H9 (cell line): ENCODE data around the gene DNAJC17. TPM values are rescaled to one million over a fixed set of nuclear protein-coding genes. Genes with fewer than 3 reads are reported as not detected.

Experiments
- DNase-seq: peaks from one replicate; pipeline ENCODE4 v3.0.0-alpha.2; 2017
- H2AFZ ChIP-seq: one replicate; pipeline ENCODE4 v1.6.1; 2013; ENCODE audit warnings: mild to moderate bottlenecking, low read length, control low read depth, moderate library complexity
- H2AK5ac ChIP-seq: 2 replicates; pipeline ENCODE4 v1.6.1; 2013; ENCODE audit warnings: low read length, control low read depth, mixed read lengths; ENCODE audit not compliant: insufficient read length
- H2BK120ac ChIP-seq: one replicate; pipeline ENCODE4 v1.6.1; 2013; ENCODE audit warnings: low read depth, mild to moderate bottlenecking, low read length, control low read depth, inconsistent platforms; ENCODE audit not compliant: poor library complexity, severe bottlenecking
- H2BK12ac ChIP-seq: 2 replicates; pipeline ENCODE4 v1.6.1; 2013; ENCODE audit warnings: low read length, control low read depth, mixed read lengths, low read depth; ENCODE audit not compliant: insufficient read length
- H2BK15ac ChIP-seq: 2 replicates; pipeline ENCODE4 v1.6.1; 2013; ENCODE audit warnings: low read depth, low read length, control low read depth
- H2BK20ac ChIP-seq: one replicate; pipeline ENCODE4 v1.6.1; 2013; ENCODE audit warnings: low read depth, mild to moderate bottlenecking, low read length, control low read depth, inconsistent platforms; ENCODE audit not compliant: poor library complexity, severe bottlenecking
- H2BK5ac ChIP-seq: 2 replicates; pipeline ENCODE4 v1.6.1; 2013; ENCODE audit warnings: low read length, control low read depth, mixed read lengths; ENCODE audit not compliant: insufficient read length
- H3K14ac ChIP-seq: 2 replicates; pipeline ENCODE4 v1.6.1; 2013; ENCODE audit warnings: low read length, control low read depth; ENCODE audit not compliant: insufficient read depth
- H3K18ac ChIP-seq: 2 replicates; pipeline ENCODE4 v1.6.1; 2013; ENCODE audit warnings: low read depth, mild to moderate bottlenecking, mixed read lengths, low read length, control low read depth; ENCODE audit not compliant: insufficient read length
- H3K23ac ChIP-seq: 2 replicates; pipeline ENCODE4 v1.6.1; 2013; ENCODE audit warnings: low read length, control low read depth, mixed read lengths, low read depth; ENCODE audit not compliant: insufficient read length
- H3K23me2 ChIP-seq: 2 replicates; pipeline ENCODE4 v1.6.1; 2013; ENCODE audit warnings: low read depth, mild to moderate bottlenecking, mixed read lengths, low read length, control low read depth; ENCODE audit not compliant: insufficient read length, poor library complexity, severe bottlenecking
- H3K27ac ChIP-seq: 2 replicates; pipeline ENCODE4 v1.5.1; 2013; ENCODE audit warnings: low read length, control low read depth, mixed read lengths, low read depth; ENCODE audit not compliant: insufficient read length
- H3K27me3 ChIP-seq: 2 replicates; pipeline ENCODE4 v1.6.1; 2013; ENCODE audit warnings: low read length, control low read depth, inconsistent platforms; ENCODE audit not compliant: insufficient read depth
- H3K4ac ChIP-seq: 2 replicates; pipeline ENCODE4 v1.6.1; 2013; ENCODE audit warnings: low read depth, mild to moderate bottlenecking, control low read depth, inconsistent platforms, low read length, moderate library complexity
- H3K4me1 ChIP-seq: 2 replicates; pipeline ENCODE4 v1.6.1; 2013; ENCODE audit warnings: low read length, control low read depth, inconsistent platforms; ENCODE audit not compliant: insufficient read depth
- H3K4me2 ChIP-seq: 2 replicates; pipeline ENCODE4 v1.6.1; 2013; ENCODE audit warnings: low read length, control low read depth, mixed read lengths; ENCODE audit not compliant: insufficient read length, insufficient read depth
- H3K56ac ChIP-seq: 2 replicates; pipeline ENCODE4 v1.6.1; 2013; ENCODE audit warnings: low read depth, mild to moderate bottlenecking, mixed read lengths, low read length, control low read depth; ENCODE audit not compliant: insufficient read length
- H3K79me1 ChIP-seq: 2 replicates; pipeline ENCODE4 v1.6.1; 2013; ENCODE audit warnings: low read depth, mild to moderate bottlenecking, moderate library complexity, low read length, control low read depth, inconsistent platforms; ENCODE audit not compliant: insufficient read depth, poor library complexity, severe bottlenecking
- H3K79me2 ChIP-seq: 2 replicates; pipeline ENCODE4 v1.6.1; 2013; ENCODE audit warnings: low read length, control low read depth, inconsistent platforms; ENCODE audit not compliant: insufficient read depth
- H3K9ac ChIP-seq: 2 replicates; pipeline ENCODE4 v1.6.1; 2013; ENCODE audit warnings: low read length, control low read depth, mixed read lengths; ENCODE audit not compliant: insufficient read length; ENCODE audit errors: extremely low read depth
- H3K9me3 ChIP-seq: one replicate; pipeline ENCODE4 v1.6.1; 2013; ENCODE audit warnings: low read depth, low read length, inconsistent platforms; ENCODE audit not compliant: control insufficient read depth
- H3T11ph ChIP-seq: one replicate; pipeline ENCODE4 v1.6.1; 2013; ENCODE audit warnings: mild to moderate bottlenecking, low read length, control low read depth, inconsistent platforms
- H4K20me1 ChIP-seq: one replicate; pipeline ENCODE4 v1.6.1; 2013; ENCODE audit not compliant: control insufficient read depth, insufficient read length, insufficient read depth
- H4K5ac ChIP-seq: 2 replicates; pipeline ENCODE4 v1.6.1; 2013; ENCODE audit warnings: low read depth, mild to moderate bottlenecking, mixed read lengths, low read length, control low read depth; ENCODE audit not compliant: insufficient read length
- H4K8ac ChIP-seq: replicated peaks from 2 replicates; pipeline ENCODE4 v1.6.1; 2013; ENCODE audit warnings: low read length, control low read depth, mixed read lengths, low read depth; ENCODE audit not compliant: insufficient read length
- H4K91ac ChIP-seq: 2 replicates; pipeline ENCODE4 v1.6.1; 2013; ENCODE audit warnings: low read depth, mild to moderate bottlenecking, moderate library complexity, mixed read lengths, low read length, control low read depth; ENCODE audit not compliant: insufficient read length
- H3K27ac Mint-ChIP-seq, 3 experiments: 2 replicates in 2 of 3; 3 replicates in 1 of 3; pipeline ENCODE4 v1.8.0; 2020 to 2021; ENCODE audit warnings: mixed read lengths in 3 of 3, mild to moderate bottlenecking in 1 of 3, moderate library complexity in 1 of 3
- H3K27me3 Mint-ChIP-seq: 2 replicates; pipeline ENCODE4 v1.8.0; 2021; ENCODE audit warnings: low read depth, mild to moderate bottlenecking, moderate library complexity, mixed read lengths
- H3K36me3 Mint-ChIP-seq, 3 experiments: 2 replicates in 2 of 3; 3 replicates in 1 of 3; pipeline ENCODE4 v1.8.0; 2020 to 2021; ENCODE audit warnings: low read depth in 3 of 3, mixed read lengths in 3 of 3; ENCODE audit not compliant: insufficient read depth in 1 of 3
- H3K4me1 Mint-ChIP-seq, 2 experiments: 2 replicates each; pipeline ENCODE4 v1.8.0; 2020; ENCODE audit warnings: mixed read lengths in 2 of 2
- H3K4me3 Mint-ChIP-seq, 2 experiments: 2 replicates in 1 of 2; 3 replicates in 1 of 2; pipeline ENCODE4 v1.8.0; 2020 to 2021; ENCODE audit warnings: mild to moderate bottlenecking in 2 of 2, mixed read lengths in 2 of 2, moderate library complexity in 1 of 2
- H3K9me3 Mint-ChIP-seq, 2 experiments: 2 replicates in 1 of 2; 3 replicates in 1 of 2; pipeline ENCODE4 v1.8.0; 2020; ENCODE audit warnings: mild to moderate bottlenecking in 2 of 2, mixed read lengths in 2 of 2, moderate library complexity in 1 of 2
- CTCF ChIP-seq: fragments of 200-600 bp; sonication (generic); conservative IDR thresholded peaks from 3 replicates; pipeline ENCODE4 v1.8.0; 2021; ENCODE audit warnings: antibody characterized with exemption, mild to moderate bottlenecking
- WGBS: extraction: QIAGEN DNeasy Blood & Tissue Kit; methylation state at CpG from one replicate; pipeline ENCODE4 v1.1.7; 2013; ENCODE audit warnings: missing lambda C conversion rate, low lambda C conversion rate, mixed read lengths; ENCODE audit not compliant: insufficient read length; ENCODE audit errors: extremely low coverage; 5-methylcytosine and 5-hydroxymethylcytosine counted together
- total RNA-seq: library from RNA; stranded (reverse); gene quantifications from 2 replicates; pipeline ENCODE4 v1.2.1, GENCODE V29; 2021

Gene DNAJC17
- total RNA-seq, 1 experiment from 2014 or later: 38.3 TPM

GRCh38 chr15:40841741-40842140 is 34.5 kb upstream of the DNAJC17 start:
- peaks cover 8% of the 10 kb centered on the region; the same call in 1 of the 2 replicates for H3K79me2 ChIP-seq
- no peak overlapping the region for H4K8ac ChIP-seq
- no peak overlapping the region for H2BK12ac ChIP-seq
- no peak overlapping the region for H3K9ac ChIP-seq
- H2BK20ac ChIP-seq: no peak overlapping the region
- H2BK120ac ChIP-seq: no peak overlapping the region
- no peak overlapping the region for H2AFZ ChIP-seq
- no peak overlapping the region for H3K18ac ChIP-seq
- H3K27me3 ChIP-seq: no peaks in the 10 kb centered on the region
- H4K20me1 ChIP-seq: no peaks in the 10 kb centered on the region
- H3K23me2 ChIP-seq: peaks cover 11% of the 10 kb centered on the region
- H3K9me3 ChIP-seq: no peaks in the 10 kb centered on the region
- H3K23ac ChIP-seq: no peak overlapping the region
- H3K14ac ChIP-seq: no peak overlapping the region
- peaks cover 5% of the 10 kb centered on the region for H3K79me1 ChIP-seq
- H3K4ac ChIP-seq: no peak overlapping the region
- H3K4me2 ChIP-seq: no peak overlapping the region
- no peak overlapping the region for H4K5ac ChIP-seq
- no peak overlapping the region for H3K27ac Mint-ChIP-seq
- H3K4me1 ChIP-seq: peaks cover 13% of the 10 kb centered on the region
- H3T11ph ChIP-seq: no peak overlapping the region
- H3K36me3 Mint-ChIP-seq: peaks cover 8 to 15% (median 10%) of the 10 kb centered on the region in 3 experiments
- no peak for DNase-seq
- H3K27ac ChIP-seq: no peak overlapping the region
- H3K56ac ChIP-seq: no peak overlapping the region
- H2AK5ac ChIP-seq: no peak overlapping the region
- peaks cover 25 to 26% of the 10 kb centered on the region in 2 experiments for H3K4me1 Mint-ChIP-seq
- no peak overlapping the region for H4K91ac ChIP-seq
- no peak for TF ChIP-seq CTCF
- H3K9me3 Mint-ChIP-seq: no peaks in the 10 kb centered on the region
- peaks cover 4% of the 10 kb centered on the region for H3K27me3 Mint-ChIP-seq
- peak overlapping the region in 1 of 2 experiments; percentile 14; a peak in 1 of 5 replicates for H3K4me3 Mint-ChIP-seq
- WGBS: no CpG with 5 or more reads among the region's 2 CpGs
- H2BK15ac ChIP-seq: no peak overlapping the region
- H2BK5ac ChIP-seq: no peak overlapping the region
